OCI-LY3 (cell line): ENCODE results near the gene HMX1.

Experiments
- CTCF ChIP-seq: fragments of 200-600, 300-600 bp; sonication (generic); IDR thresholded peaks from 2 replicates; pipeline ENCODE4 v1.5.1; 2014; ENCODE audit warnings: antibody characterized with exemption, low read length, low read depth
- EZH2phosphoT487 ChIP-seq: fragments of 200-600 bp; shearing (Covaris generic); IDR thresholded peaks from 2 replicates; pipeline ENCODE4 v1.6.1; 2018; ENCODE audit warnings: antibody characterized with exemption, mixed run types, low read depth

DNA sequence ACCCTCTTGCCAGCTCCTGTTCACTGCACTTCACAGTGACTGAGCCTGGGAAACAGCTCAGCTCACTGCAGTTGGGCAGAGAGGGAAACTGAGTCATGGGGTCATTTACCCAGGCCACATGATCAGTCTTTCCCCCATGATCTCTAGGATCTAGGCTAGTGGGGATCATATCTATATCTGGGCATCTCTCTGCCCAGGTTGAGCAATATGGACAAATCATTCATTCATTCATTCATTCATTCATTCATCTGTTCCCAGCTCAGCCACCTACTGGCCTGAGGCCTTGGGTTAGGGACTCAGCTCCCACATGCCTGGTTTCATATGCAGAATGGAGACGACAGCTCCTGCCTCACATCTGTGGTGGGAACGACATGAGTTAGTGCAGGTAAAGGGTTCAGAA lies 45.3 kb upstream of the HMX1 start:
- no peak for TF ChIP-seq CTCF
- no peak for TF ChIP-seq EZH2phosphoT487
